HG03378 (cell line): ENCODE measurements around the gene CCDC171.
A peak's percentile ranks its signal among the peaks of the same experiment; 100 is the strongest.
"Not testable (repeated sequence)": the region's sequence is repeated elsewhere in the genome, so short reads cannot be mapped to it uniquely, and the experiment has no call there.

Source experiments
- ATAC-seq: cut with Tn5 transposase; IDR thresholded peaks from one replicate; pipeline ENCODE4 v1.9.1; 2021; ENCODE audit warnings: mild to moderate bottlenecking, moderate library complexity; ENCODE audit not compliant: unreplicated experiment

CCDC171 gene

GRCh38 chr9:15549611-15550010 is 3.2 kb upstream of the CCDC171 start:
- no peak for ATAC-seq

DNA sequence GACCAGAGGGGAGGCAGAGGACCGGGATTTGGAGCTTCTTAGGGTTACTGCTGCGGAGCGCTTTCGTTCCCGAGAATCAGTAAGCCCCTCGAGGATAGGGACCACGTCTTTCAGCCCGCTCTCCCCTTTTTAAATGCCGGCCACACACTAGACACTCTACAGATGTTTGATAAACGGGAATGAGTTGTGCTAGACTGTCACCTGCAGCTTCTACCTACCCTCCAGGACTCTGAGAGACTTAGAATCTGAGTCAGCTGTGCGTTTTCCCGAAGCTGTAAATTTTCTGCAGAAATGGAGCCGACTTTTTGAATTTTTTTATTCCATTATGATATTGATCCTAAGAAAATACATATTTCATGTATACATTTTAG is 670 bp downstream of the CCDC171 start:
- ATAC-seq: peak; percentile 28

- no peak for ATAC-seq
Measured at GRCh38 chr9:15570769-15571168, 17.9 kb downstream of the CCDC171 start.

- no peak for ATAC-seq
Measured at GRCh38 chr9:15572200-15572770, 19.4 kb downstream of the CCDC171 start.

DNA sequence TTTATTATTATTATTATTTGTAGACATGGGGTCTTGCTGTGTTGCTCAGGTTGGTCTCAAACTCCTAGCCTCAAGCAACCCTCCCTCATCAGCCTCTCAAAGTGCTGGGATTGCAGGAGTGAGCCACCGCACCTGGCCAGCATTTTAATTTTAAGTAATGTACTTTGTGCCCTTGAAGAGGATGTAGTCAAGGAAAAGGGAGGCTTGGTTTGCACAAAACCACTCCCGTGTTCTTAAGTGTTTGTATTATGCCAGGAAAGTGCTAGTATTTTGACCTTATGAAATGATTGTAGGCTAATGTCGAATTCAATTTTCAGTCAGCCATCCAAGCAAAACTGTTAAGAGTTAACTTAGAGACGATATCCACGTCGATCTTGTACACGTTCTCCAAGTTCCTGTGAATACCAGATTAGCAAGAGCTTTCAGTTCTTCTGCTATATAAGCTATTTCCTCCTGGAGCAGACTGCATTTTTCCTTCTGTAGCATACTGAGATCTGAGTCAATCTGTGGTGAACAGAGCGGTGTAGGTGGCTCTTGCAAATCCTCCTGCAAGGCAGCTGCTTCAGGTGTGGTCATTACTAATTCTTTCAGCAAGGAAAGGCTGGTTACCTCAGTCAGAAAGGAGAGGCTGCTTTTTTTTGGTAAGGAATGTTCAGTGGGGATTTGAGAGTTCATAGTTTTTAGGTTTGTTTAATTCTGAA is 23.7 kb downstream of the CCDC171 start:
- ATAC-seq: no peak

GRCh38 chr9:15578714-15579113 is 25.9 kb downstream of the CCDC171 start:
- no peak for ATAC-seq

DNA sequence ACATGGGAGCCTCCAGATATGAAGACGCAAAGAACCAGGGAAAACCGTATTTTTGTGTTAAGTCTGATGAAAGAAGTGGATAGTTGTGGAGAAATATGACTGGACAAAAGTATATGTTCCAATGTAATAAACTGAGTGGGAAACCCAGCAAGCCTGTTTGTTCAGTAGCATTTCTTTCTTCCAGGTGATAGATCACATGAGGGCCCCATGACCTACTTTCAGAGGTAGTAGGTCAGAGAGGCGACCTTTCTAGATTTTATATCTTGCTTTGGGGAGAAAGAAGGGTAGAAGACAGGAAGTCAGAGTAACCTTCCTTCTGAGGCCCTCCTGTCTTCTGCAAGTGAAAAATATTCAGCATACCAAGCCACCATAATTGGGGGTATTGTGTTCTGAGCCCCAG is 31.5 kb downstream of the CCDC171 start:
- ATAC-seq: no peak

- ATAC-seq: no peak
Measured at GRCh38 chr9:15592317-15592716, 39.5 kb downstream of the CCDC171 start.

GRCh38 chr9:15592940-15593339 is 40.1 kb downstream of the CCDC171 start:
- ATAC-seq: not testable (repeated sequence)

GRCh38 chr9:15600666-15601330 is 48.0 kb downstream of the CCDC171 start:
- ATAC-seq: not testable (repeated sequence)

GRCh38 chr9:15606643-15607472 is 54.0 kb downstream of the CCDC171 start:
- ATAC-seq: peak; percentile 64

DNA sequence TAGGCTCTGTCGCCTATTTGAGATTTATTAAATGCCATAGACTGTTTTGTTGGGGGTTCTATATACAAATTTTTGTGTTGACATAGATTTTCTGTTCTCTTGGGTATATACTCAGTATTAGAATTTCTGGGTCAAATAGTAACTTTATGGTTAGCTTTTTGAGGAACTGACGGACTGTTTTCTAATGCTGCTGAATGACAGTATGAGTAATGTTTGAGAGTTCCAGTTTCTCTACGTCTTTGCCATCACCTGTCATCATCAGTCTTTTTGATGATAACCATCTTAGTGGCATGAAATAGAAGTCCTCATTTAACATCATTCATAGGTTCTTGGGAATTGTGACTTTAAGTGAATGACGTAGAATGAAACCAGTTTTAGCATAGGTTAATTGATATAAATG is 60.1 kb downstream of the CCDC171 start:
- peak; percentile 88 for ATAC-seq

GRCh38 chr9:15617782-15618181 is 64.9 kb downstream of the CCDC171 start:
- ATAC-seq: no peak

DNA sequence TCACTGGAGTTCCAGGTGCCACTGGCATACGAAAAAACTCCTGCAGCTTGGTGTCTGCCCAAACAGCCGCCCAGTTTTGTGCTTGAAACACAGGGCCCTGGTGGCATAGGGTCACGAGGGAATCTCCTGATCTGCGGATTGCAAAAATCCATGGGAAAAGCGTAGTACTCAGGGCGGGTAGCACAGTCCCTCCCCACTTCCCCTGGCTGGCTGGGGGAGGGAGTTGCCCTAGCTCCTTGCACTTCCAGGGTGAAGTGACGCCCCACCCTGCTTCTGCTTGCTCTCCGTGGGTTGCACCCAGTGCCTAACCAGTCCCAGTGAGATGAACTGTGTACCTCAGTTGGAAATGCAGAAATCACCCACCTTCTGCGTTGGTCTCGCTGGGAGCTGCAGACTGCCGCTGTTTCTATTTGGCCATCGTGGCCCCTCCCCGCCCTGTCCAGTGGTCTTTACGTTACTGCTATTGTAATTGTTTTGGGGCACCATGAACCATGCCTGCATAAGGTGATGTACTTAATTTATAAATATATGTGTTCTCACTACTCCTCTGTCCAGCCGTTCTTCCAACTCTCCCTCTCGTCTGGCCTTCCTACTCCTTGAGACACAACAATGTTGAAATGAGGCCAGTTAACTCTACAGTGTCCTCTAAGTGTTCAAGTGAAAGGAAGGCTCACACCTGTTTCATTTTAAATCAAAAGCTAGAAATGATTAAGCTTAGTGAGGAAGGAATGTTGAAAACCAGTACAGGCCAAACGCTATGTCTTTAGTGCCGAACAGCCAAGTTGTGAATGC is 65.9 kb downstream of the CCDC171 start:
- ATAC-seq: no peak

GRCh38 chr9:15622318-15622971 is 69.6 kb downstream of the CCDC171 start:
- no peak for ATAC-seq

DNA sequence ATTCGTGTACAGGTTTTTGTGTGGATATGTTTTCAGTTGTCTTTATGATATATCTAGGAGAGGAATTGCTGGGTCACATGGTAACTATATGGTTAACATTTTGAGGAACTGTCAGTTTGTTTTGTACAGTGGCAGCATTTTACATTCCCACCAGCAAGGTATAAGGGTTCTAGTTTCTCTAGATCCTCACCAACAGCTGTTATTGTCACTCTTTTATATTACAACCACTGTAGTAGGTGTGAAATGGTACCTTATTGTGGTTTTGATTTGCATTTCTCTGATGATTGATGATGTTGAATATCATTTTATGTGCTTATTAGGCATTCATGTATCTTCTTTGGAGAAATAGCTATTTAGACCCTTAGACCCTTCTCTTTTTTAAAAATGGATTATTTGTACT is 82.9 kb downstream of the CCDC171 start:
- no peak for ATAC-seq

DNA sequence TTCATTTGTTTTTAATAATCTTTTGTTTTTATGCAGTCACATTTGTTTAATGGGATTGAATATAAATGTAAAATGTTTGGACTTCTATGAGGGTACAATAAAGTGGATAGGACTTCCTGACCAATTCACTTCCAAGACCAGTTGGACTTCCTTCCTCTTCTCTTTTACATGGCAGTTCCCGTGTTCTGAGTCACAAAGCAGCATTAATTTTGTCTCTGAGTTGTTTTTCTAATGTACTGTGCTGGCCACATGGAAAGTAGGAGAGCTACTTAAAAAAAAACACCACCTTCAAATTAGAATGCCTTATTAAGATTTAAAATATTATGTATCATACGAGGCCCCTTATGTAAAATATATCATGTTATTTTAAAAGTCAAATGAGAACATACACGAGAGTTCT is 87.3 kb downstream of the CCDC171 start:
- ATAC-seq: no peak

DNA sequence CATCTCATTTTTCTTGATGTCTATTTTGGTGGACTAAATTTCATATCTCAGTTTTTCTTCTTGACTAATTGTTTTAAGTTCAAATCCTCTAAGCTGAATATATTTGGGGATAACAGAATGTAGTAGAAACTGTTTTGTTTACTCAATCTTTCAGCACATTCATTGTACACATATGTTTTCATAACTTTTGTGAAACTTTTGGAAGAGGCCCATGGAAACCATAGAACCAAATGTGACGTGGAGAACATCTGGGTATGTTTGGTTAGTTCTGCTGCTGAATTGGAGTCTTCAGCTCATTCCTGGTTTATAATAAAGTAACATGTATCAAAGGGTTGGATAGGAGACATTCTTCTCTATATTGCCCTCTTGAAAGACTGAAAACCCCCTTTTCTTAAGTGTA is 88.4 kb downstream of the CCDC171 start:
- no peak for ATAC-seq

DNA sequence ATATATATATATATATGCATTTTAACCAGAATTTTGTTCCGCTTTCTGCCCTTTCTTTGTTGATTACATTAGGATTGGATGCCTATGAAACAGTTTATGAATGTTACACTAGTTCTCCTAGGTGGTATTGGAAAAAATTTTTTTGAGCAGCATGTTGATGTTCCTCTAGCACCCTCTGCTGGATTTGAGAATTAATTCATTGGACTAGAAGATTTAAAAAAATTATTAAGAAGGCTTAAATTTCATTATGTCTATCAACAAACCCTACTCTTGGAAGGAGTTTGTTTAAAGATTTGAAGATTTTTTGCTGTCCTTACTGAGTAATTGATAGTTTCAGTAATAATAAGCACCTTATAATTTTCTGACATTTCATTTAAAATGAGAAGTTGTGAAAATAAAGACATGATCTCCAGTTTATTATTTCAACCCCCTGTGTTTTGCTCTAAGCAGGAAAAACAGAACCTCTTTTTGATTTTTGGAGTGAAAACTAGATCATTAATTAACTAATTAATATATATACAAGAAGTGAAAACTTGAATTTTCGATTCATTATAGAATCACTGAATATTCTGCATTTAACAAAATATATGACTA is 89.6 kb downstream of the CCDC171 start:
- no peak for ATAC-seq

- ATAC-seq: peak; percentile 63
Measured at GRCh38 chr9:15670246-15670645, 117.4 kb downstream of the CCDC171 start.
